PC-9 (cell line): Measurements from ENCODE around the gene MAPKBP1. TPM values are rescaled to one million over a fixed set of nuclear protein-coding genes. Genes with fewer than 3 reads are reported as not detected.

Experiments
- BruUV-seq: library from RNA; stranded (reverse); fragments of 400-500 nt; replicated peaks from 2 replicates; lab custom pipeline; 2021; lab: Mats Ljungman, UMichigan
- CTCF ChIA-PET: fragments of 300-600 bp; sonication (Branson Sonifier 250); formaldehyde crosslinking; loops from one replicate; lab custom pipeline; 2022; ENCODE audit warnings: antibody characterized with exemption; lab: Charles Lee
- POLR2A ChIA-PET: fragments of 300-600 bp; sonication (Branson Sonifier 250); formaldehyde crosslinking; loops from one replicate; lab custom pipeline; 2022; ENCODE audit warnings: antibody characterized with exemption; ENCODE audit not compliant: unreplicated experiment; lab: Charles Lee
- DNase-seq, 2 experiments: peaks; one replicate each; pipeline versions ENCODE4 v3.0.0 to v3.0.0-alpha.2; 2015 to 2022; ENCODE audit warnings: mixed read lengths in 1 of 2
- H2AFZ ChIP-seq: fragments of 200-600 bp; sonication (generic); 2 replicates; pipeline ENCODE4 v1.8.1; 2017; ENCODE audit warnings: antibody characterized with exemption
- H3F3A ChIP-seq: fragments of 200-600 bp; sonication (generic); 2 replicates; pipeline ENCODE4 v1.8.1; 2017; ENCODE audit warnings: antibody characterized with exemption, mild to moderate bottlenecking, low read depth; ENCODE audit not compliant: insufficient read depth
- H3K27ac ChIP-seq: fragments of 200-600 bp; sonication (generic); 2 replicates; pipeline ENCODE4 v1.6.1; 2016; ENCODE audit warnings: mixed run types
- H3K27me3 ChIP-seq: fragments of 200-600 bp; sonication (generic); 2 replicates; pipeline ENCODE4 v1.6.1; 2016; ENCODE audit warnings: low read depth, mixed run types; ENCODE audit not compliant: insufficient read depth
- H3K36me3 ChIP-seq: fragments of 200-600 bp; sonication (generic); 2 replicates; pipeline ENCODE4 v1.6.1; 2016; ENCODE audit warnings: low read depth, mixed run types
- H3K4me1 ChIP-seq: fragments of 200-600 bp; sonication (generic); replicated peaks from 2 replicates; pipeline ENCODE4 v1.6.1; 2016; ENCODE audit warnings: mixed run types; ENCODE audit not compliant: insufficient read depth
- H3K4me2 ChIP-seq: fragments of 200-600 bp; sonication (generic); 2 replicates; pipeline ENCODE4 v1.6.1; 2017; ENCODE audit warnings: mixed run types
- H3K4me3 ChIP-seq: fragments of 200-600 bp; sonication (generic); 2 replicates; pipeline ENCODE4 v1.6.1; 2016; ENCODE audit warnings: mixed run types
- H3K79me2 ChIP-seq: fragments of 200-600 bp; sonication (generic); 2 replicates; pipeline ENCODE4 v1.6.1; 2017; ENCODE audit warnings: low read depth, mixed run types
- H3K9me2 ChIP-seq: fragments of 200-600 bp; sonication (generic); 2 replicates; pipeline ENCODE4 v1.8.1; 2017; ENCODE audit warnings: mild to moderate bottlenecking; ENCODE audit not compliant: insufficient read depth
- H3K9me3 ChIP-seq: fragments of 200-600 bp; sonication (generic); 2 replicates; pipeline ENCODE4 v1.8.1; 2016; ENCODE audit warnings: low read depth; ENCODE audit not compliant: insufficient read depth
- H4K20me1 ChIP-seq: fragments of 200-600 bp; sonication (generic); 2 replicates; pipeline ENCODE4 v1.8.1; 2017; ENCODE audit not compliant: insufficient read depth
- EZH2 ChIP-seq: fragments of 200-600 bp; sonication (generic); IDR thresholded peaks from 2 replicates; pipeline ENCODE4 v1.8.0; 2017; ENCODE audit warnings: antibody characterized with exemption, low read depth
- intact Hi-C: fragments of 100-400 bp; cut with micrococcal nuclease; formaldehyde crosslinking; loops from one replicate; pipeline ENCODE4 v1.10.0; 2022; ENCODE audit not compliant: unreplicated experiment
- total RNA-seq: library from RNA; stranded (reverse); gene quantifications from 2 replicates; pipeline ENCODE4 v1.2.3, GENCODE V29; 2021
- TF ChIP-seq, protein P1 (sequence below): fragments of 200-600 bp; sonication (generic); conservative IDR thresholded peaks from 2 replicates; pipeline ENCODE4 v1.6.1; 2017; ENCODE audit warnings: mixed run types, antibody characterized with exemption, mild to moderate bottlenecking, moderate library complexity

Gene MAPKBP1
- total RNA-seq, 1 experiment from 2014 or later: 22.9 TPM

DNA sequence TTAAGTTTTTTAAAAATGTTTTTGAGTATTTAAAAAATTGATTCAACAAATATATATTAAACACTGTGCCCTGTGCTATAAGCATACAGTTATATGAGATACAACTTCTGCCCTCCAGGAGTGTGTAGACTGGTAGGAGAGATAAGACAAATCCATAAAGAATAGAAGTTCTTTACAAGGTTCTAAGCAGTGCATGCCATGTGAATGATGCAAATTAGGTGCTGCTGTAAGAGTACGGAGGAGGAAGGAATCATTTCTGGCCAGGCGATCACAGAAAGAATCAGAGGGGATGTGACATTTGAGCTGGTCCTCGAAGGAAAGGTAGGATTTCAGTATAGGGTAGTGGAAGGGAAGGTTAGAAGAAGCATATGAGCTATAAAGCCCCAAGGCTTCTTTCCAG lies 14.0 kb downstream of the MAPKBP1 start:
- H3K4me2 ChIP-seq: no peak overlapping the region
- no peak for TF ChIP-seq EZH2
- TF ChIP-seq, protein P1, sequence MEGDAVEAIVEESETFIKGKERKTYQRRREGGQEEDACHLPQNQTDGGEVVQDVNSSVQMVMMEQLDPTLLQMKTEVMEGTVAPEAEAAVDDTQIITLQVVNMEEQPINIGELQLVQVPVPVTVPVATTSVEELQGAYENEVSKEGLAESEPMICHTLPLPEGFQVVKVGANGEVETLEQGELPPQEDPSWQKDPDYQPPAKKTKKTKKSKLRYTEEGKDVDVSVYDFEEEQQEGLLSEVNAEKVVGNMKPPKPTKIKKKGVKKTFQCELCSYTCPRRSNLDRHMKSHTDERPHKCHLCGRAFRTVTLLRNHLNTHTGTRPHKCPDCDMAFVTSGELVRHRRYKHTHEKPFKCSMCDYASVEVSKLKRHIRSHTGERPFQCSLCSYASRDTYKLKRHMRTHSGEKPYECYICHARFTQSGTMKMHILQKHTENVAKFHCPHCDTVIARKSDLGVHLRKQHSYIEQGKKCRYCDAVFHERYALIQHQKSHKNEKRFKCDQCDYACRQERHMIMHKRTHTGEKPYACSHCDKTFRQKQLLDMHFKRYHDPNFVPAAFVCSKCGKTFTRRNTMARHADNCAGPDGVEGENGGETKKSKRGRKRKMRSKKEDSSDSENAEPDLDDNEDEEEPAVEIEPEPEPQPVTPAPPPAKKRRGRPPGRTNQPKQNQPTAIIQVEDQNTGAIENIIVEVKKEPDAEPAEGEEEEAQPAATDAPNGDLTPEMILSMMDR: no peak
- no peaks in the 10 kb centered on the region for H4K20me1 ChIP-seq
- intact Hi-C loops: no loop called here
- no peaks in the 10 kb centered on the region for H3K9me2 ChIP-seq
- H3K27ac ChIP-seq: no peak overlapping the region
- no TSS peak for BruUV-seq
- no peak for DNase-seq
- no peaks in the 10 kb centered on the region for H3K9me3 ChIP-seq
- ChIA-PET POLR2A (no interaction called here), CTCF (no interaction called here)
- H3K27me3 ChIP-seq: no peaks in the 10 kb centered on the region
- no peak overlapping the region for H3K4me3 ChIP-seq
- no peaks in the 10 kb centered on the region for H3F3A ChIP-seq
- H2AFZ ChIP-seq: no peak overlapping the region
- no peaks in the 10 kb centered on the region for H3K79me2 ChIP-seq
- H3K4me1 ChIP-seq: peaks cover 16% of the 10 kb centered on the region
- H3K36me3 ChIP-seq: no peaks in the 10 kb centered on the region

DNA sequence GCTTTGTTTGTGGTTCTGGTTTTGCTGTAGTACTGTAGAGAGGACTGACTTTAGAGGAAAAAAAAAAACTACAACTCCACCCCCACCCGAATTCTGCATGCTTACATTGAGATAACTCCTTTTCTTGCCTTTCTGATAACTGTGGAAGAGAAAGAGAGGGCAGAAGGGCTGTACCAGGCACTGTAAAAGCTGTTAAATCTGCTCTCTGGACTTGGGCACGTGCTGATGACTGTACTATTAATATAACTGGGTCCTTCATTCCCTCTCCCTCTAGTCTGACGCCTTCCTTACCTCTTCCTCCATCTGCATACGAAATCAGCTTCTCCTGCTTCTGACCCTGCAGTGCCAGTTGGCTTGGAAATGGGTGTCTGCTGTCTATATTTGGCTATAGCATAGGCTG lies 15.0 kb downstream of the MAPKBP1 start:
- POLR2A ChIA-PET: no interaction called here
- H3K79me2 ChIP-seq: no peaks in the 10 kb centered on the region
- H3K9me3 ChIP-seq: no peaks in the 10 kb centered on the region
- H3F3A ChIP-seq: no peaks in the 10 kb centered on the region
- DNase-seq: no peak
- H4K20me1 ChIP-seq: no peaks in the 10 kb centered on the region
- H3K27ac ChIP-seq: no peak overlapping the region
- TF ChIP-seq, protein P1: no peak
- TF ChIP-seq EZH2: no peak
- H3K4me3 ChIP-seq: no peak overlapping the region
- CTCF ChIA-PET: no interaction called here
- no peaks in the 10 kb centered on the region for H3K36me3 ChIP-seq
- no peaks in the 10 kb centered on the region for H3K27me3 ChIP-seq
- H3K4me1 ChIP-seq: peaks cover 16% of the 10 kb centered on the region
- H2AFZ ChIP-seq: no peak overlapping the region
- intact Hi-C loops: no loop called here
- no peaks in the 10 kb centered on the region for H3K9me2 ChIP-seq
- no peak overlapping the region for H3K4me2 ChIP-seq
- no TSS peak for BruUV-seq

DNA sequence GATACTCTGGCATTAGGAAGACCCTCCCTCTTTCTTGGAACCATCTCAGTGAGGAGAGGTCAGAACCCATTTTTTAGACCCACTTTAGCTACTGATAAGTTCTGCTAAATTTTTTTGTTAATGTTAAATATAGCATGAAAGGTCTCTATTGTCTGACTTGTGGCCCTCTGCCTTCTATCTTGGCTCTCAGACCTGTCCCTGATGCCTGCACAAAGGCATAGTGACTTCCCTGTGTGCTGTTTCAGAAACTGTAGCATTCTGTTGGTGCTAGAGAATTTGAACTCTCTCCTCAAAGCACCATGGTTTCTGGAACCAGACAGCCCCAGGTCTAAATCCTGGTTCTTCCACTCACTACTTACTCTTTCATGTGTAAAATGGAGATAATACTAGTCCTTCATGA lies 15.4 kb downstream of the MAPKBP1 start:
- Histone ChIP-seq H3K4me2 (no peak overlapping the region), H2AFZ (no peak overlapping the region), H3K9me2 (no peaks in the 10 kb centered on the region), H3K4me1 (peaks cover 16% of the 10 kb centered on the region), H3F3A (no peaks in the 10 kb centered on the region), H3K9me3 (no peaks in the 10 kb centered on the region), H3K4me3 (no peak overlapping the region), H3K79me2 (no peaks in the 10 kb centered on the region), H4K20me1 (no peaks in the 10 kb centered on the region), H3K27ac (no peak overlapping the region), H3K36me3 (no peaks in the 10 kb centered on the region), H3K27me3 (no peaks in the 10 kb centered on the region)
- no peak for TF ChIP-seq EZH2
- TF ChIP-seq, protein P1: no peak
- DNase-seq: no peak
- ChIA-PET POLR2A (no interaction called here), CTCF (no interaction called here)
- no TSS peak for BruUV-seq
- intact Hi-C loops: no loop called here
